Activated CD4-positive, CD25-positive, alpha-beta regulatory T cell treated with anti-CD3 and anti-CD28 coated beads, Interleukin-2, amount 50 U/mL, for 72 hours (primary cell): ENCODE data around the gene CD8B.
"Not testable (repeated sequence)": the region's sequence is repeated elsewhere in the genome, so short reads cannot be mapped to it uniquely, and the experiment has no call there.

ENCODE experiments used
- DNase-seq: peaks from one replicate; pipeline ENCODE4 v3.0.0; 2021

Gene CD8B

GRCh38 chr2:86835548-86835889, 26.2 kb downstream of the CD8B start:
- DNase-seq = not testable (repeated sequence)

- DNase-seq = no peak
Measured at GRCh38 chr2:86833315-86833714, 28.4 kb downstream of the CD8B start.

DNA sequence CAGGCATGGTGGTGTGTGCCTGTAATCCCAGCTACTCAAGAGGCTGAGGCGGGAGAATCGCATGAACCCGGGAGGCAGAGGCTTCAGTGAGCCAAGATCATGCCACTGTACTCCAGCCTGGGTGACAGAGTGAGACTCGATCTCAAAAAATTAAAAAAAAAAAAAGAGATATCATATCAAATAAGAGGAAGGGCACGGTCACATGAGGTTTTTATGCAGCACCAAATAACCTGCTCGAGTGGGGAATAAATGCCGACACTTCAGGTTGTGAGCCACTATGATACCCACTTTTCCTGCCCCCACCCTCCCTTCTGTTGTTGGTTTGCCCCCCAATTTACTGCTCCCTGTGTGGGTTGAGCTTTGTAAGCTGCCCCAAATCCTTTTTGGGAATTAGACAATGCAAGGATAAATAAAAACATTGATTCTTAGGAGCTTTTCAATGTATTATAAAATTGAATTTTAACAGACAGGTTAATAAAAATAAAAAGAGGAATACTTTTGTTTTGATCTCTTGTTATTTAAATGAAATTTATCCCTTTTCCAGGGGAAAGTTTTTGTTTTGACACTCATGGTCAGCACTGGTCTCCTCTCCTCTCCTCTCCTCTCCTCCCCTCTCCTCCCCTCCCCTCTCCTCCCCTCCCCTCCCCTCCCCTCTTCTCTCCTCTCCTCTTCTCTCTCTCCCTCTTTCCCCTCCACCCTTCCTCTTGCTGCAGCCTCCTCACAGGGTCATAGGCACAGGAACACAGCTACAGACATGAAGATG, 29.2 kb downstream of the CD8B start:
- DNase-seq = no peak

DNA sequence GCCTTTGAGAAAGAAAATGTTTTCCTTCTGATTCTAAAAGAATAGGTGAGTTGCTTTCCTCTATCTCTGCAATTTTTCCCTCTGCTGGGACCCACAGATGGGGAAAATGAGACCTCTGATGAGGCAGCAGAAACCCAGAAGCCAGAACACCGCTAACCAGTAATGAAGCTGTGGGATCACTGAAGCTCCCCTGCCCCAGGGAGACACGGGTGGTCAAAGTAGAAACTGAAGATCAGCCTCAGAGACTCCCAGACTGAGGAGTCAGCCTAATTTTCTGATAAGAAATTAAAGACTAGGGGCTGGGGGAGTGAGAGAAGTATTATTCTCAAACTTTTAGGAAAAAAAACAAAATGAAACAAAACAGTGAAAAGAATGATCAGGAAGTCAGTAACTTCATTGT, 30.1 kb downstream of the CD8B start:
- no peak for DNase-seq

GRCh38 chr2:86826951-86827350, 34.7 kb downstream of the CD8B start:
- no peak for DNase-seq

- DNase-seq = peak; percentile 36
Measured at GRCh38 chr2:86825693-86826381, 35.8 kb downstream of the CD8B start.

- DNase-seq = no peak
Measured at GRCh38 chr2:86825036-86825692, 36.5 kb downstream of the CD8B start.

DNA sequence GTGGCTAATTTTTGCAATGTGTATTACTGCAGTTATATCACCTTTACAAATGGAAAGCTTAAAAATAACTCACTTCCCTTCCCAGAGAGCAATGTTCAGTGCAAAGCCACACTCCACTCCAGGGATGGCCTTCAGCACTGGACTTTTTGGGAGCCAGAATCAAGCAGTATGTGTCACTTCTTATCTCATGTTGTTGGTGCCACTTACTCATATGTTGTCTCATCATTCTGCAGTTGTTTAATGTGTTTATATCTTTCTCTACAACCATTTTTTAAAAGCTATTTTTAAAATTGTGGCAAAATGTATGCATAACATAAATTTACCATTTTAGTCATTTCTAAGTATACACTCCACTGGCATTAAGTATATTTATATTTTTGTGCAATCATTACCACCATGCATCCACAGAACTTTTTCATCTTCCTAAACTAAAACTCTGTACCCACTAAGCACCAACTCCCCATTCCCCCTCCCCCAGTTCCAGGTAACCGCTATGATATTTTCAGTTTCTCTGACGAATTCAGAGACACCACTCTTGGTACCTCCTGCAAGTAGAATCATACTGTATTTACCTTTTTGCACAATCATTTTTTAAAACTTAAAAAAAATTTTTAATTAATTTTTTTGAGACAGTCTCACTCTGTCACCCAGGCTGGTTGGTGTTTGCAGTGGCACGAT, 38.9 kb downstream of the CD8B start:
- no peak for DNase-seq

GRCh38 chr2:86821842-86822241, 39.8 kb downstream of the CD8B start:
- DNase-seq = no peak

DNA sequence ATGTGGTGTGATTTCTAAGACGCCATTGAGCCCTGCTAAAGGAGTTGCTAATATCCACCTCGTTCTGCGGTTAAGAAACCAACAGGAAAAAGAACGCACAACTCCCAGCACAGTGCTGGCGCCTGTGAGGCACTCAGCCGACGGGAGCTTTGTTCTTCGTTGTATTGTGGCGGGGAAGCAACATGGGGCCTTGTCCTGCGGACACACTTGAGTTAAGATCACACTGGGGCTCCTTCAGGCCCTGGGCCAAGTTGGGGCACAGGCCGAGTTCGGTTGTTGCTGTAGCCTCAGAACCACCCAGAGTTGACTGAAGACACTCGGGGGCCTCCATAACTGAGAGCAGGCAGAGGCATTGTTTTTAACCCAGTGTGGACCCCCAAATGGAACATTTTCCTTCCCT, 40.4 kb downstream of the CD8B start:
- no peak for DNase-seq

- no peak for DNase-seq
Measured at GRCh38 chr2:86818957-86819356, 42.7 kb downstream of the CD8B start.

DNA sequence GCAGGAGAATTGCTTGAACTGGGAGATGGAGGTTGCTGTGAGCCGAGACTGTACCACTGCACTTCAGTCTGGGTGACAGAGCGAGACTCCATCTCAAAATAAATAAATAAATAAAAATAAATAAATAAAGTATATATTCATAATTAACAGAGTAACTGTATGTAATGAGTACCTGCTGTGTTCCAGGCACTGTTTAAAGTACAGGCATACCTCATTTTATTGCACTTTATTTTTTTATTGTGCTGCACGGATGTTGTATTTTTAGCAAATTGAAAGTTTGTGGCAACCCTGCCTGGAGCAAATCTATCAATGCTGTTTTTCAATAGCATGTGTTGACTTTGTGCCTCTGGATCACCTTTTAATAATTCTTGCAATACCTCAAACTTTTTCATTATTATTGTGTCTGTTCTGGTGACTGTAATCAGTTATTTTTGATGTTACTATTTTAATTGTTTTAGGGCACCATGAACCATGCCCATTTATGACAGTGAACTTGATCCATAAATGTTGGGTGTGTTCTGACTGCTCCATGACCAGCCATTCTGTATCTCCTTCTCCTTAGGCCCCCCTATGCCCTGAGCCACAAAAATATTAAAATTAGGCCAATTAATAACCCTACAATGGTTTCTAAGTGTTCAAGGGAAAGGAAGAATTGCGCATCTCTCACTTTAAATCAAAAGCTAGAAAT, 43.4 kb downstream of the CD8B start:
- DNase-seq = no peak

- no peak for DNase-seq
Measured at GRCh38 chr2:86815611-86816010, 46.1 kb downstream of the CD8B start.

- no peak for DNase-seq
Measured at GRCh38 chr2:86809481-86810121, 52.1 kb downstream of the CD8B start.

GRCh38 chr2:86808315-86809161, 53.1 kb downstream of the CD8B start:
- DNase-seq = peak; percentile 94

- peak; percentile 31 for DNase-seq
Measured at GRCh38 chr2:86807468-86808275, 54.0 kb downstream of the CD8B start.

- DNase-seq = no peak
Measured at GRCh38 chr2:86807133-86807467, 54.6 kb downstream of the CD8B start.

DNA sequence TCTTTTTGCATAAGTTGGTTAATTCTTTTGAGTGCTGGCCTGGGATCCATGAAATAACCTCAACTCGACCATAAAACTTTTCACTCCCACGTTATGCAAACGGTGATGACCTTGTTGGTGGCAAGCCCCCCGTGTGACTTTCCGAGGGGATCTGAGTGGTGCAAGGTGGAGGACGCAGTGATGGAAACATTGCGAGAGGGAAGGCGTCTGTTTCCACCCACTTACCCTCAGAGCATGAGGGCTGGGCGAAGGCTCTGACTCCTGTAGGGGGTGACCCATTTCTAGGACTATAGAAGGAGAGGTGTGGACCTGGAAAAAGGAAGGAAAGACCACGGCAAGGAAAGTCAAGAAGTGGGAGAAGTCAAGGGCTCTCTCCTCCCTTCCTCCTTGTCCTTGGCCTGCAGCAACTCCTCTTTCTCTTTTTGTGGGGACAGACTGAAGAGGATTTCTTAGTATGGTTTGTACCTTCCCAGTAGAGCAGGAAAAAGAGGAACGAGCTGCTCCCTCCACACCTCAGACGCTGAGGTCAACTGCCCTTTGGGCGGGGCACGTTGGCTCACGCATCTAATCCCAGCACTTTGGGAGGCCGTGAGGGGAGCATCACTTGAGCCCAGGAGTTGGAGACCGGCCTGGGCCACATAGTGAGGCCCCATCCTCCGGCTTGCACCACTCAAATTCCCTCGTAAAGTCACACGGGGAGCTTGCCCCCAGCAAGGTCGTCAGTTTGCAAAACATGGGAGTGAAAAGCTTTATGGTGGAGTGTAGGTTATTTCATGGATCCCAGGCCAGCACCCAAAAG, 55.4 kb downstream of the CD8B start:
- no peak for DNase-seq

DNA sequence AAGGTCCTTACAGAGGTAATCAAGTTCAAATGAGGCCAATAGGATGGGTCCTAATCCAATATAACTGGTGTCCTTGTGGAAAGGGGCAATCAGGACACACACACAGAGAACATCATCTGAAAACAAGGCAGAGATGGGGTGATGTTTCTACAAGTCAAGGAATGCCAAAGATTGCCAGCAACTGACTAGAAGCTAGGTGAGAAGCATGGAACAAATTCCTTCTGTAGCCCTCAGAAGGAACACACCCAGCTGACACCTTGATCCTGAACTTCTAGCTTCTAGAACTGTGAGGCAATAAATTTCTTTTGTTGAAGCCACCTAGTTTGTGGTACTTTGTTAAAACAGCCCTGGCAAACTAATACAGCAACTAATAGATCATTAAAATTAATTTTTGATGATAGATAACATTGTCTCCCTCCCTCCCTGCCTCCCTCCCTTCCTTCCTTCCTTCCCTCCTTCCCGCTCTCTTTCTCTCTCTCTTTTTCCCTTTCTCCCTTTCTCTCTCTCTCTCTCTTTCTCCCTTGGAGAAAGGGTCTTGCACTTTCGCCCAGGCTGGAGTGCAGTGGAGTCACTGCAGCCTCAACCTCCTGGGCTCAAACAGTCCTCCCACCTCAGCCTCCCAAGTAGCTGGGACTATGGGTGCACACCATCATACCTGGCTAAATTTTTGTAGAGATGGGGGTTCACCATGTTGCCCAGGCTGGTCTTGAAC, 60.7 kb downstream of the CD8B start:
- DNase-seq = no peak
